Measurements from ENCODE around the gene CYB561. TPM values are rescaled to one million over a fixed set of nuclear protein-coding genes. Genes with fewer than 3 reads are reported as not detected.
"Not testable (repeated sequence)": the region's sequence is repeated elsewhere in the genome, so short reads cannot be mapped to it uniquely, and the experiment has no call there.

CYB561 gene
- total RNA-seq, 1 donor = 5.1 TPM

GRCh38 chr17:63474586-63475460, 28.7 kb upstream of the CYB561 start:
- no peak overlapping the region for H3K4me3 ChIP-seq (ENCODE audit: low read length)
- no peaks in the 10 kb centered on the region for H3K9me3 ChIP-seq (ENCODE audit: low read depth, low read length)
- peaks cover 12% of the 10 kb centered on the region for H3K4me1 ChIP-seq (ENCODE audit: insufficient read depth, low read length)
- H3K27me3 ChIP-seq (ENCODE audit: insufficient read depth, low read length) = peaks cover 28% of the 10 kb centered on the region

- H3K4me3 ChIP-seq (ENCODE audit: low read length) = no peak overlapping the region
- peaks cover 28% of the 10 kb centered on the region for H3K27me3 ChIP-seq (ENCODE audit: insufficient read depth, low read length)
These were observed 28.1 kb upstream of the CYB561 start for GRCh38 chr17:63474174-63474573.

GRCh38 chr17:63468099-63468498, 22.0 kb upstream of the CYB561 start:
- not testable (repeated sequence) for H3K4me3 ChIP-seq (ENCODE audit: low read length); H3K4me1 ChIP-seq (ENCODE audit: insufficient read depth, low read length); H3K9me3 ChIP-seq (ENCODE audit: low read depth, low read length); H3K27me3 ChIP-seq (ENCODE audit: insufficient read depth, low read length)

More at GRCh38 chr17:63474174-63474573, 28.1 kb upstream of the CYB561 start:
- H3K4me1 ChIP-seq (ENCODE audit: insufficient read depth, low read length) = peaks cover 12% of the 10 kb centered on the region
- no peaks in the 10 kb centered on the region for H3K9me3 ChIP-seq (ENCODE audit: low read depth, low read length)

- H3K27me3 ChIP-seq (ENCODE audit: insufficient read depth, low read length) = no peaks in the 10 kb centered on the region
- no peak overlapping the region for H3K4me3 ChIP-seq (ENCODE audit: low read length)
- H3K9me3 ChIP-seq (ENCODE audit: low read depth, low read length) = no peaks in the 10 kb centered on the region
- peaks cover 20% of the 10 kb centered on the region for H3K4me1 ChIP-seq (ENCODE audit: insufficient read depth, low read length)
These were observed 18.7 kb upstream of the CYB561 start for GRCh38 chr17:63464691-63465236.

- Histone ChIP-seq H3K9me3 (ENCODE audit: low read depth, low read length) (no peaks in the 10 kb centered on the region), H3K4me3 (ENCODE audit: low read length) (no peak overlapping the region), H3K27me3 (ENCODE audit: insufficient read depth, low read length) (no peaks in the 10 kb centered on the region), H3K4me1 (ENCODE audit: insufficient read depth, low read length) (peaks cover 20% of the 10 kb centered on the region)
These were observed 17.7 kb upstream of the CYB561 start for GRCh38 chr17:63463771-63464170.

- H3K4me1 ChIP-seq (ENCODE audit: insufficient read depth, low read length) = peaks cover 20% of the 10 kb centered on the region
- no peaks in the 10 kb centered on the region for H3K9me3 ChIP-seq (ENCODE audit: low read depth, low read length)
- no peak overlapping the region for H3K4me3 ChIP-seq (ENCODE audit: low read length)
- H3K27me3 ChIP-seq (ENCODE audit: insufficient read depth, low read length) = no peaks in the 10 kb centered on the region
These were observed 13.9 kb upstream of the CYB561 start for GRCh38 chr17:63460018-63460417.

GRCh38 chr17:63458478-63458877, 12.4 kb upstream of the CYB561 start:
- Histone ChIP-seq H3K27me3 (ENCODE audit: insufficient read depth, low read length) (no peaks in the 10 kb centered on the region), H3K9me3 (ENCODE audit: low read depth, low read length) (no peaks in the 10 kb centered on the region), H3K4me3 (ENCODE audit: low read length) (no peak overlapping the region), H3K4me1 (ENCODE audit: insufficient read depth, low read length) (peaks cover 17% of the 10 kb centered on the region)

GRCh38 chr17:63455417-63455816, 9.3 kb upstream of the CYB561 start:
- no peaks in the 10 kb centered on the region for H3K9me3 ChIP-seq (ENCODE audit: low read depth, low read length)
- no peak overlapping the region for H3K4me3 ChIP-seq (ENCODE audit: low read length)
- no peaks in the 10 kb centered on the region for H3K27me3 ChIP-seq (ENCODE audit: insufficient read depth, low read length)
- H3K4me1 ChIP-seq (ENCODE audit: insufficient read depth, low read length) = peaks cover 5% of the 10 kb centered on the region

GRCh38 chr17:63454915-63455314, 8.8 kb upstream of the CYB561 start:
- Histone ChIP-seq H3K27me3 (ENCODE audit: insufficient read depth, low read length) (no peaks in the 10 kb centered on the region), H3K4me1 (ENCODE audit: insufficient read depth, low read length) (peaks cover 6% of the 10 kb centered on the region), H3K4me3 (ENCODE audit: low read length) (no peak overlapping the region), H3K9me3 (ENCODE audit: low read depth, low read length) (no peaks in the 10 kb centered on the region)

GRCh38 chr17:63454357-63454756, 8.3 kb upstream of the CYB561 start:
- not testable (repeated sequence) for H3K4me1 ChIP-seq (ENCODE audit: insufficient read depth, low read length); H3K4me3 ChIP-seq (ENCODE audit: low read length); H3K9me3 ChIP-seq (ENCODE audit: low read depth, low read length); H3K27me3 ChIP-seq (ENCODE audit: insufficient read depth, low read length)

- Histone ChIP-seq H3K4me1 (ENCODE audit: insufficient read depth, low read length) (peaks cover 6% of the 10 kb centered on the region), H3K27me3 (ENCODE audit: insufficient read depth, low read length) (no peaks in the 10 kb centered on the region), H3K9me3 (ENCODE audit: low read depth, low read length) (no peaks in the 10 kb centered on the region), H3K4me3 (ENCODE audit: low read length) (no peak overlapping the region)
These were observed 7.0 kb upstream of the CYB561 start for GRCh38 chr17:63452962-63453551.

- H3K27me3 ChIP-seq (ENCODE audit: insufficient read depth, low read length) = no peaks in the 10 kb centered on the region
- H3K4me3 ChIP-seq (ENCODE audit: low read length) = no peak overlapping the region
- peaks cover 14% of the 10 kb centered on the region for H3K4me1 ChIP-seq (ENCODE audit: insufficient read depth, low read length)
- H3K9me3 ChIP-seq (ENCODE audit: low read depth, low read length) = no peaks in the 10 kb centered on the region
These were observed 6.2 kb upstream of the CYB561 start for GRCh38 chr17:63452046-63452961.

GRCh38 chr17:63451150-63451549, 5.0 kb upstream of the CYB561 start:
- Histone ChIP-seq H3K4me3 (ENCODE audit: low read length) (no peak overlapping the region), H3K9me3 (ENCODE audit: low read depth, low read length) (no peaks in the 10 kb centered on the region), H3K4me1 (ENCODE audit: insufficient read depth, low read length) (peaks cover 25% of the 10 kb centered on the region), H3K27me3 (ENCODE audit: insufficient read depth, low read length) (no peaks in the 10 kb centered on the region)

GRCh38 chr17:63450551-63450950, 4.4 kb upstream of the CYB561 start:
- H3K4me1 ChIP-seq (ENCODE audit: insufficient read depth, low read length) = peaks cover 28% of the 10 kb centered on the region
- H3K27me3 ChIP-seq (ENCODE audit: insufficient read depth, low read length) = no peaks in the 10 kb centered on the region
- H3K4me3 ChIP-seq (ENCODE audit: low read length) = no peak overlapping the region
- H3K9me3 ChIP-seq (ENCODE audit: low read depth, low read length) = no peaks in the 10 kb centered on the region

GRCh38 chr17:63448655-63449054, 2.5 kb upstream of the CYB561 start:
- H3K27me3 ChIP-seq (ENCODE audit: insufficient read depth, low read length) = no peaks in the 10 kb centered on the region
- H3K4me3 ChIP-seq (ENCODE audit: low read length) = no peak overlapping the region

More at GRCh38 chr17:63448655-63449054, 2.5 kb upstream of the CYB561 start:
- no peaks in the 10 kb centered on the region for H3K9me3 ChIP-seq (ENCODE audit: low read depth, low read length)
- peaks cover 33% of the 10 kb centered on the region for H3K4me1 ChIP-seq (ENCODE audit: insufficient read depth, low read length)

Measured in mononuclear cell (primary cell).